Activated naive CD8-positive, alpha-beta T cell treated with anti-CD3 and anti-CD28 coated beads for 36 hours (primary cell): ENCODE measurements around the gene ACE. TPM values are rescaled to one million over a fixed set of nuclear protein-coding genes. Genes with fewer than 3 reads are reported as not detected.
"Not testable (repeated sequence)": the region's sequence is repeated elsewhere in the genome, so short reads cannot be mapped to it uniquely, and the experiment has no call there.

Experiments
- DNase-seq: peaks from one replicate; pipeline ENCODE4 v3.0.0; 2021
- H3K27ac Mint-ChIP-seq: one replicate; pipeline ENCODE4 v1.8.0; 2022; ENCODE audit warnings: mild to moderate bottlenecking, moderate library complexity, mixed read lengths
- H3K27me3 Mint-ChIP-seq: one replicate; pipeline ENCODE4 v1.8.0; 2022; ENCODE audit warnings: mild to moderate bottlenecking, mixed read lengths
- H3K36me3 Mint-ChIP-seq: one replicate; pipeline ENCODE4 v1.8.0; 2021; ENCODE audit warnings: mild to moderate bottlenecking, mixed read lengths
- H3K4me1 Mint-ChIP-seq: one replicate; pipeline ENCODE4 v1.8.0; 2021; ENCODE audit warnings: mixed read lengths
- H3K4me3 Mint-ChIP-seq: one replicate; pipeline ENCODE4 v1.8.0; 2022; ENCODE audit warnings: mild to moderate bottlenecking, moderate library complexity, mixed read lengths
- H3K9me3 Mint-ChIP-seq: one replicate; pipeline ENCODE4 v1.8.0; 2022; ENCODE audit warnings: mixed read lengths
- total RNA-seq, 2 experiments: library from RNA; stranded (reverse); gene quantifications; one replicate each; pipeline ENCODE4 v1.2.3, GENCODE V29; 2021

The ACE gene
- total RNA-seq, 2 experiments from 2014 or later: not detected

- Mint-ChIP-seq H3K4me1 (peaks cover 16% of the 10 kb centered on the region), H3K36me3 (peaks cover 2% of the 10 kb centered on the region), H3K9me3 (no peaks in the 10 kb centered on the region), H3K27ac (no peak overlapping the region), H3K27me3 (peaks cover 5% of the 10 kb centered on the region), H3K4me3 (no peak overlapping the region)
- DNase-seq: no peak
Observed at GRCh38 chr17:63451150-63451549, 25.7 kb upstream of the ACE start.

- peaks cover 13% of the 10 kb centered on the region for H3K4me1 Mint-ChIP-seq
- peaks cover 2% of the 10 kb centered on the region for H3K36me3 Mint-ChIP-seq
- no peak overlapping the region for H3K27ac Mint-ChIP-seq
Observed at GRCh38 chr17:63452046-63452961, 24.6 kb upstream of the ACE start.

DNA sequence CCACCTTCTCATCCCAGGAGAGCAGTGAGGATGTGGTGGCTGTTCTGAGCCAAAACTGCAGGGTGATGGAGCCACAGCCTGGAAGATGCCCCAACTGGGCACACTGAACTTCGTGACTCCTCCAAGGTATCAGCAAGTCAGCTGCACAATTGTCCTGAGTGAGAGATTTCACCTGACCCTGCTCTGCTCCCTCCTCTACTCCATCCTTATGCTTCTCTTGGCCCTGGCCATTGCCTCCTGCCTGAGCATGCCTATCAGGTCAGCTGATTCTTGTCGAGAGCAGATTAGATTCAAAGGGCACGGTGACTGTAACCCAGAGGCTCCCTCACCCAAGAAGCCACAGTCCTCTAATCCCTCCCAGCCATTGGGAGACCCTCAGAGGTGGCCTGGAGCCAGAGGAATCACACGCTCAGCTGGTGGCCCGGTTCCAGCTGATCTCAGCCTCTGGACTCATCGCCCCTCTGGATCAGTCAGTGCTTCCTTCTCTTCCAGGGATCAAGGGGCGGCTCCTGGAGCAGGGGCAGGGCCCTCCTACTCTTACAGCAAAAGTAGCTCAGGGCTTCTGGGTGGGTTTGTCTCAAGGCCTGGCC lies 23.8 kb upstream of the ACE start:
- Mint-ChIP-seq H3K36me3 (peaks cover 2% of the 10 kb centered on the region), H3K4me3 (no peak overlapping the region), H3K27me3 (peaks cover 9% of the 10 kb centered on the region), H3K4me1 (peaks cover 10% of the 10 kb centered on the region), H3K27ac (no peak overlapping the region), H3K9me3 (no peaks in the 10 kb centered on the region)
- DNase-seq: no peak

More at GRCh38 chr17:63452046-63452961, 24.6 kb upstream of the ACE start:
- no peak for DNase-seq
- no peak overlapping the region for H3K4me3 Mint-ChIP-seq
- no peaks in the 10 kb centered on the region for H3K9me3 Mint-ChIP-seq
- peaks cover 5% of the 10 kb centered on the region for H3K27me3 Mint-ChIP-seq

GRCh38 chr17:63454357-63454756 lies 22.5 kb upstream of the ACE start:
- H3K4me3 Mint-ChIP-seq, H3K4me1 Mint-ChIP-seq, H3K36me3 Mint-ChIP-seq, H3K27me3 Mint-ChIP-seq, H3K27ac Mint-ChIP-seq, DNase-seq, H3K9me3 Mint-ChIP-seq: not testable (repeated sequence)

DNA sequence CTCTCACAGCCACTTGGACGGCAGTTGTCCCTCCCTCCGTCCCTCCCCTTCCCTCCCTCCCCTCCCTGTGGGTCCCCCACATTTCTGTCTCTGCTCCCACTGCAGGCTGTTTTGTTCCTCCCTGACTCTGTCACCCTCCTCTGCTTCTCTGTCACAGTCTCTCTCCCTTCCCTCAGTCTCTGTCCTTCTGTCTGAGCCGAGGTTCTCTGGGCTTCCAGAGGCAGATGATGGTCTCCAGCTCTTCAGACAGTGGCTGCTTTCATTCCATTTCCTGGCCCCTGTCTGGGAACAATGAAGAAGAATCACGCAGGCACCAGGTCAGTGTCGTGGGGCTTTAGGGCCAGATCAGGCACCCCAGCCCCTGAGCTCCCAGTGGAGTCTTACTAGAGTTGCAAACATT lies 21.9 kb upstream of the ACE start:
- no peak for DNase-seq
- Mint-ChIP-seq H3K4me1 (peaks cover 7% of the 10 kb centered on the region), H3K27ac (no peak overlapping the region), H3K27me3 (peaks cover 4% of the 10 kb centered on the region), H3K36me3 (no peaks in the 10 kb centered on the region), H3K4me3 (no peak overlapping the region), H3K9me3 (no peaks in the 10 kb centered on the region)

GRCh38 chr17:63455417-63455816 lies 21.4 kb upstream of the ACE start:
- Mint-ChIP-seq H3K4me1 (peaks cover 4% of the 10 kb centered on the region), H3K4me3 (no peak overlapping the region), H3K27ac (no peak overlapping the region), H3K9me3 (no peaks in the 10 kb centered on the region), H3K27me3 (peaks cover 4% of the 10 kb centered on the region), H3K36me3 (no peaks in the 10 kb centered on the region)
- no peak for DNase-seq

GRCh38 chr17:63458478-63458877 lies 18.4 kb upstream of the ACE start:
- H3K4me3 Mint-ChIP-seq: no peak overlapping the region
- no peak overlapping the region for H3K27ac Mint-ChIP-seq
- no peak for DNase-seq
- no peaks in the 10 kb centered on the region for H3K36me3 Mint-ChIP-seq
- H3K9me3 Mint-ChIP-seq: no peaks in the 10 kb centered on the region
- H3K27me3 Mint-ChIP-seq: peaks cover 7% of the 10 kb centered on the region
- no peaks in the 10 kb centered on the region for H3K4me1 Mint-ChIP-seq

DNA sequence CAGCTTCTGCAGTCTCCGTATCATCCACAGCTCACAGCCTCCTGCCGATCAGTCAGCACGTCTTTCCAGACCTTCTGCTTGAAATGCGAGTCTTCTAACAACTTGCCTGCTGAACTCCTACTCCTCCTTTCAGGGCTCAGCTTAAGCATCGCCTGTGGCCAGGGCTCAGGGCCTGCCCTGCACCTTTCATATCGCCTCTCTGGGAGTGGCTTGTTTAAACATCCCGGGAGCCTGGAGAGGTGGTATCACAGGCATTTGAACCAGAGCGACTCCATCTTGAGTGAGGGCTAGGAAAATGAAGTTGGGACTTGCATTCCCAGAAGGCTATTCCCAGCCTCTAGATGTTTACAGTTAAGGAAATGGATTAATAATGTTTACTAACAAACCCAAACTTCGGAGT lies 16.8 kb upstream of the ACE start:
- no peaks in the 10 kb centered on the region for H3K9me3 Mint-ChIP-seq
- H3K4me3 Mint-ChIP-seq: no peak overlapping the region
- H3K36me3 Mint-ChIP-seq: no peaks in the 10 kb centered on the region
- no peaks in the 10 kb centered on the region for H3K4me1 Mint-ChIP-seq
- no peak overlapping the region for H3K27ac Mint-ChIP-seq
- peaks cover 7% of the 10 kb centered on the region for H3K27me3 Mint-ChIP-seq
- no peak for DNase-seq

DNA sequence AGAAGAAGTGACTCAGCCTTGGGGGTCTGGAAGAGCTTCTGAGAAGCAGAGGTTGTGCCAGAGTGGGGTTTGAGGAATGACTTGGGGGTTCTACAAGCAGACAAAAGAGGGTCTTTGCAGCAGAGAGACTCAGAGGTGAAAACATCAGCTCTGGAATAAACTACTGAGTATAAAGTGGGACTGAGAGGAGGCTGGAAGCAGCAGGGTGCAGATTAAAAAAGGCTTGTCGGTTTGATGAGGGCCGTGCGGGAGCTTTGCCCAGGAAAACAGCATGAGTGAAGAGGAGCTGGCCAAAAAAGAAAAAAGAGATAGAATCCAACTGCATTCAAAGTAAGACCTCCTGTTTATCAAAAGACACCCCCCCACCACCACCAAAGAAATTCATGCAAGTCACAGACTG lies 13.1 kb upstream of the ACE start:
- H3K36me3 Mint-ChIP-seq: no peaks in the 10 kb centered on the region
- no peak overlapping the region for H3K4me3 Mint-ChIP-seq
- peaks cover 3% of the 10 kb centered on the region for H3K27me3 Mint-ChIP-seq
- H3K27ac Mint-ChIP-seq: no peak overlapping the region
- H3K4me1 Mint-ChIP-seq: no peaks in the 10 kb centered on the region
- DNase-seq: no peak
- no peaks in the 10 kb centered on the region for H3K9me3 Mint-ChIP-seq

DNA sequence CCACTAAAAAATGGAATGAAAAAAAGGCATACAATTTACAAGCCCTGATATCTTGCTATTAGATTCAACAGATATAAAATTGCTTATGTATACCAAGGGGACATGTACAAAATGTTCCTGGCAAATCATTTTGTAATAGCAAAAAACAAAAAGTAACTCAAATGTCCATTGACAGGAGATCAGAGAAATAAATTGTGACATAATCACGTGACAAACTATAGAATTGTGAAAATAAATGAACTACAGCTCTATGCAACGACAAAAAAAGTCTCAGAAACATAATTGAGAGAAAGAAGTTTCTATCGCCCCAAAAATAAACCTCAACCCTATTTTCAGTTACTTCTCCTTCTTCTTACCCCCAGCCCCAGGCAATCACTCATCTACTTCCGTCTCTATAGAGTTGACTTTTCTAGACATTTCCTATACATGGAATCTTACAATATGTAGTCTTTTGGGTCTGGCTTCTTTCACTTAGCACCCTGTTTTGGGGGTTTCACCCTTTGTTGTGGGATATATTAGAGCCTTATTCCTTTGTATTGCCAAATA lies 12.1 kb upstream of the ACE start:
- peaks cover 3% of the 10 kb centered on the region for H3K27me3 Mint-ChIP-seq
- H3K4me3 Mint-ChIP-seq: no peak overlapping the region
- H3K27ac Mint-ChIP-seq: no peak overlapping the region
- no peaks in the 10 kb centered on the region for H3K9me3 Mint-ChIP-seq
- no peak for DNase-seq
- H3K4me1 Mint-ChIP-seq: no peaks in the 10 kb centered on the region
- no peaks in the 10 kb centered on the region for H3K36me3 Mint-ChIP-seq

DNA sequence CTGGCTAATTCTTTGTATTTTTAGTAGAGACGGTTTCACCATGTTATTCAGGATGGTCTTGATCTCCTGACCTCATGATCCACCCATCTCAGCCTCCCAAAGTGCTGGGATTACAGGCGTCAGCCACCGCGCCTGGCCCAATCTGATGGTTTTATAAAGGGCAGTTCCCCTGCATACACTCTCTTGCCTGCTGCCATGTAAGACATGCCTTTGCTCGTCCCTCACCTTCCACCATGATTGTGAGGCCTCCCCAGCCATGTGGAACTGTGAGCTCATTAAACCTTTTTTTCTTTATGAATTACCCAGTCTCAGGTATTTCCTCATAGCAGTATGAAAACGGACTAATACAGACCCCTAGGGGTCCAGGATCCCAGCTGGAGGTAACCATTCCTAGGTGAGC lies 8.8 kb upstream of the ACE start:
- H3K4me1 Mint-ChIP-seq, H3K9me3 Mint-ChIP-seq, H3K27ac Mint-ChIP-seq, H3K36me3 Mint-ChIP-seq, H3K4me3 Mint-ChIP-seq, H3K27me3 Mint-ChIP-seq, DNase-seq: not testable (repeated sequence)

- Mint-ChIP-seq H3K9me3 (no peaks in the 10 kb centered on the region), H3K4me1 (peaks cover 7% of the 10 kb centered on the region), H3K4me3 (no peak overlapping the region), H3K27ac (no peak overlapping the region), H3K27me3 (peaks cover 42% of the 10 kb centered on the region), H3K36me3 (no peaks in the 10 kb centered on the region)
- DNase-seq: no peak
Observed at GRCh38 chr17:63474174-63474573, 2.7 kb upstream of the ACE start.

DNA sequence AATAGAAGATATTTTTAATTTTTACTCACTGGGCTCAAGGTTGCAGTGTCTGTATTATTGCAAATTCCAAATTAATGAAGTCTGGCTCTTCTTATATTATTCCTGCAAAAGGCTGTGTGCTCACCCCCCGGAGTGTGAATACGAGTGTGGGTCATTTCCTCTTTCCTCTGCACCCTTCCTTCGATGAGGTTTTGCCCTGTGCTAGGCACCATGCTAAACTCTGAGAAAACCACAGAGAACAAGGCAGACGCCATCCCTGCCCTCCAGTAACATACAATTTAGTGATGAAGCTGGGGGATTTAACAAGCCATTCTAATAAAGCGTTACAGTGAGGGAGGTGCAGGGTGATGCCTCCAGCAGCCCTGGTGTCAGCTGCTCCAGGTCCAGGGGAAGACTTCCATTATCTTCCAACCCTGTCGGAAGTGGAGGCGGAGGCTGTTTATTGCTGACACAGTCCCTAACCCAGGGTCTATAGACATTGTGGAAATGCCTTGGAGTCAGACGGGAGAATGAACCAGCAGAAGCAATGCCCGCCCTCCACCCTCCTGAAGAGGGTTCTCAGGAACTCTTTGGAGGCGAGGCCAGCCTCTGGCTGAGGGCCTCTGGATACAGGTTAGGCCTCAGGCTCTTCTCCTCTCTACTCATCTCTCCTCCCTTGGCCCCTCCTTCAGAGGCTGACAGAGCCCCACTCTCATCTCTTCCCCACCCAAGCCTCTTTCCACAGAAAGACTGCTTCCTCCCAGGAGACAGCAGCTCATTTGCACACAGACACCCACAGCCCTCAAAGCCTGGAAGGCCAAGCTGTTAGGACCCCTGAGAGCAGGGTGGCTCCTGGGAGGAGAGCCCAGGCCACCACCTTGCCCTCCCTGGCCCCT lies 2.0 kb upstream of the ACE start:
- H3K4me3 Mint-ChIP-seq: no peak overlapping the region
- no peak for DNase-seq
- H3K36me3 Mint-ChIP-seq: no peaks in the 10 kb centered on the region
- H3K27ac Mint-ChIP-seq: no peak overlapping the region
- H3K4me1 Mint-ChIP-seq: peaks cover 7% of the 10 kb centered on the region
- H3K9me3 Mint-ChIP-seq: no peaks in the 10 kb centered on the region
- peaks cover 47% of the 10 kb centered on the region for H3K27me3 Mint-ChIP-seq

- Mint-ChIP-seq H3K36me3 (no peaks in the 10 kb centered on the region), H3K27ac (no peak overlapping the region), H3K9me3 (no peaks in the 10 kb centered on the region), H3K27me3 (peaks cover 42% of the 10 kb centered on the region), H3K4me3 (no peak overlapping the region), H3K4me1 (peaks cover 7% of the 10 kb centered on the region)
- DNase-seq: no peak
Observed at GRCh38 chr17:63475491-63476412, 1.1 kb upstream of the ACE start.
